GM12878 (cell line): ENCODE measurements around the gene GABRB3.

Experiments
- CBX3 ChIP-seq: fragments of 200-600 bp; sonication (generic); IDR thresholded peaks from 2 replicates; pipeline ENCODE4 v1.6.1; 2016; ENCODE audit warnings: low read depth, borderline replicate concordance
- CEBPZ ChIP-seq: fragments of 150-350 bp; IDR thresholded peaks from 2 replicates; pipeline ENCODE4 v1.6.1; 2016; ENCODE audit warnings: low read depth, low read length
- CTCF ChIP-seq, 3 experiments: IDR thresholded peaks in 2 of 3; conservative IDR thresholded peaks in 1 of 3; 2 replicates each; pipeline ENCODE4 v1.5.1; 2011; ENCODE audit warnings: low read depth in 3 of 3, low read length in 3 of 3, mild to moderate bottlenecking in 3 of 3, control low read depth in 2 of 3, moderate library complexity in 2 of 3, inconsistent platforms in 1 of 3, mixed read lengths in 1 of 3; ENCODE audit not compliant: control insufficient read depth in 2 of 3, insufficient read depth in 1 of 3; ENCODE audit errors: extremely low read depth in 1 of 3
- ELK1 ChIP-seq: IDR thresholded peaks from 2 replicates; pipeline ENCODE4 v1.6.1; 2012; ENCODE audit warnings: low read depth, low read length, improper control_type of control experiment
- ESRRA ChIP-seq: IDR thresholded peaks from 2 replicates; pipeline ENCODE4 v1.6.1; 2012; ENCODE audit warnings: mild to moderate bottlenecking, low read length, improper control_type of control experiment
- NFIC ChIP-seq: IDR thresholded peaks from 2 replicates; pipeline ENCODE4 v1.6.1; 2012; ENCODE audit warnings: low read depth, mild to moderate bottlenecking, inconsistent platforms, low read length, moderate library complexity
- POLR2A ChIP-seq: IDR thresholded peaks from 2 replicates; pipeline ENCODE4 v1.6.1; 2011; ENCODE audit warnings: low read depth, mild to moderate bottlenecking, low read length
- POLR2AphosphoS5 ChIP-seq: IDR thresholded peaks from 2 replicates; pipeline ENCODE4 v1.6.1; 2011; ENCODE audit warnings: mild to moderate bottlenecking, low read length, inconsistent platforms
- SMC3 ChIP-seq: IDR thresholded peaks from 2 replicates; pipeline ENCODE4 v1.6.1; 2011; ENCODE audit warnings: low read length, improper control_type of control experiment, borderline replicate concordance
- TF ChIP-seq, protein P1 (sequence below): fragments of 450-650 bp; IDR thresholded peaks from 2 replicates; pipeline ENCODE4 v1.6.1; 2016; ENCODE audit warnings: mild to moderate bottlenecking
- TF ChIP-seq, protein P2 (sequence below): IDR thresholded peaks from 2 replicates; pipeline ENCODE4 v1.6.1; 2011; ENCODE audit warnings: mild to moderate bottlenecking, low read depth, low read length, moderate library complexity; ENCODE audit not compliant: insufficient replicate concordance

DNA sequence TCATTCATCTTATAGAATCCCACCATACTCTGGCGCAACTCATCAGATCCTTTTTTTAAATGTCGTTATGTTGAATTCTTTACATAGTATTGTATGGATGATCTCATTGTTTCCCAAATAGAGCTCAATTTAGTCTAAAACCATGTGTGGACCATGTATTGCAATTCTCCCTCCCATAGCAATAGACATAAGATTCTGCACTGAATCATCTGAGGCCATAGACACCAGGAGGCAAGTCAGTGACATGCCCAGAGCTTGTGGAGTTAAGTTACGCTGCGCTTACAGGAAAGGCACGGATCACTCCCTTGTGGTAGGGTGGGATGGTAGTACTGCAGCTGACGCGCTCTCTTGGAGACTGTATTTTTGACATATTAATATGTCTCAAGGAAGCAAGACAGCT, 211.0 kb downstream of the GABRB3 start:
- no peak for TF ChIP-seq POLR2AphosphoS5
- no peak for TF ChIP-seq SMC3
- TF ChIP-seq NFIC, result no peak
- TF ChIP-seq CEBPZ, result no peak
- TF ChIP-seq CTCF (IDR thresholded peaks at IDR 0.05 in 2 of 3, conservative IDR thresholded peaks at IDR 0.05 in 1 of 3; ENCODE audit: control insufficient read depth in 2 of 3, extremely low read depth in 1 of 3, insufficient read depth in 1 of 3, low read depth in 3 of 3, low read length in 3 of 3), result no peak
- no peak for TF ChIP-seq CBX3
- TF ChIP-seq, protein P1, sequence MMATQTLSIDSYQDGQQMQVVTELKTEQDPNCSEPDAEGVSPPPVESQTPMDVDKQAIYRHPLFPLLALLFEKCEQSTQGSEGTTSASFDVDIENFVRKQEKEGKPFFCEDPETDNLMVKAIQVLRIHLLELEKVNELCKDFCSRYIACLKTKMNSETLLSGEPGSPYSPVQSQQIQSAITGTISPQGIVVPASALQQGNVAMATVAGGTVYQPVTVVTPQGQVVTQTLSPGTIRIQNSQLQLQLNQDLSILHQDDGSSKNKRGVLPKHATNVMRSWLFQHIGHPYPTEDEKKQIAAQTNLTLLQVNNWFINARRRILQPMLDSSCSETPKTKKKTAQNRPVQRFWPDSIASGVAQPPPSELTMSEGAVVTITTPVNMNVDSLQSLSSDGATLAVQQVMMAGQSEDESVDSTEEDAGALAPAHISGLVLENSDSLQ, result no peak
- no peak for TF ChIP-seq ELK1
- TF ChIP-seq ESRRA, result no peak
- TF ChIP-seq, protein P2, sequence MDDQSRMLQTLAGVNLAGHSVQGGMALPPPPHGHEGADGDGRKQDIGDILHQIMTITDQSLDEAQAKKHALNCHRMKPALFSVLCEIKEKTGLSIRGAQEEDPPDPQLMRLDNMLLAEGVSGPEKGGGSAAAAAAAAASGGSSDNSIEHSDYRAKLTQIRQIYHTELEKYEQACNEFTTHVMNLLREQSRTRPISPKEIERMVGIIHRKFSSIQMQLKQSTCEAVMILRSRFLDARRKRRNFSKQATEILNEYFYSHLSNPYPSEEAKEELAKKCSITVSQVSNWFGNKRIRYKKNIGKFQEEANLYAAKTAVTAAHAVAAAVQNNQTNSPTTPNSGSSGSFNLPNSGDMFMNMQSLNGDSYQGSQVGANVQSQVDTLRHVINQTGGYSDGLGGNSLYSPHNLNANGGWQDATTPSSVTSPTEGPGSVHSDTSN, result no peak
- TF ChIP-seq POLR2A, result no peak
